CD4-positive, alpha-beta T cell (primary cell): ENCODE data around the gene CABLES2. TPM values are rescaled to one million over a fixed set of nuclear protein-coding genes. Genes with fewer than 3 reads are reported as not detected.

Source experiments
- ATAC-seq: fragments of 200-7000 bp; cut with Tn5 transposase; one replicate; pipeline ENCODE4 v1.10.0; 2022; ENCODE audit warnings: mild to moderate bottlenecking; ENCODE audit not compliant: poor library complexity
- CTCF ChIA-PET: fragments of 350-600 bp; sonication (Branson Sonifier 250); formaldehyde crosslinking; loops from one replicate; lab custom pipeline; 2021; ENCODE audit warnings: antibody characterized with exemption, inconsistent platforms; lab: Charles Lee
- POLR2A ChIA-PET: fragments of 350-600 bp; sonication (Branson Sonifier 250); formaldehyde crosslinking; loops from one replicate; lab custom pipeline; 2021; ENCODE audit warnings: antibody characterized with exemption, inconsistent platforms; lab: Charles Lee
- DNase-seq, 14 experiments: peaks; one replicate each; pipeline ENCODE4 v3.0.0-alpha.2; 2013 to 2020; ENCODE audit warnings: mixed read lengths in 2 of 14
- H3K27ac ChIP-seq, 2 donors: one replicate each; pipeline versions ENCODE4 v1.5.1 to v1.7.0; 2013; ENCODE audit warnings: low read length in 2 of 2, low read depth in 1 of 2, mild to moderate bottlenecking in 1 of 2
- H3K27me3 ChIP-seq, 2 experiments: 1 replicate in 1 of 2; 2 replicates in 1 of 2; pipeline versions ENCODE4 v1.6.1 to v1.7.0; 2013; ENCODE audit warnings: low read length in 2 of 2, control low read depth in 1 of 2, mild to moderate bottlenecking in 1 of 2, moderate library complexity in 1 of 2; ENCODE audit not compliant: insufficient read depth in 2 of 2, control insufficient read depth in 1 of 2
- H3K36me3 ChIP-seq: one replicate; pipeline ENCODE4 v1.6.1; 2013; ENCODE audit warnings: low read length, control low read depth; ENCODE audit not compliant: insufficient read depth
- H3K4me1 ChIP-seq: one replicate; pipeline ENCODE4 v1.6.1; 2013; ENCODE audit warnings: low read length, control low read depth; ENCODE audit not compliant: insufficient read depth
- H3K4me3 ChIP-seq: one replicate; pipeline ENCODE4 v1.5.1; 2013; ENCODE audit warnings: mild to moderate bottlenecking, low read length, moderate library complexity
- H3K9me3 ChIP-seq, 2 experiments: 1 replicate in 1 of 2; 2 replicates in 1 of 2; pipeline versions ENCODE4 v1.6.1 to v1.7.0; 2013; ENCODE audit warnings: low read length in 2 of 2, mild to moderate bottlenecking in 2 of 2, control low read depth in 1 of 2, moderate library complexity in 1 of 2; ENCODE audit not compliant: control insufficient read depth in 1 of 2, insufficient read depth in 1 of 2
- H3K27ac Mint-ChIP-seq: one replicate; pipeline ENCODE4 v1.8.0; 2020; ENCODE audit warnings: mixed read lengths
- H3K27me3 Mint-ChIP-seq: one replicate; pipeline ENCODE4 v1.8.0; 2021; ENCODE audit warnings: mixed read lengths
- H3K36me3 Mint-ChIP-seq: one replicate; pipeline ENCODE4 v1.8.0; 2021; ENCODE audit warnings: low read depth, mixed read lengths
- H3K4me1 Mint-ChIP-seq: one replicate; pipeline ENCODE4 v1.8.0; 2021; ENCODE audit warnings: low read depth, mixed read lengths
- H3K4me3 Mint-ChIP-seq: one replicate; pipeline ENCODE4 v1.8.0; 2020; ENCODE audit warnings: mild to moderate bottlenecking, mixed read lengths
- H3K9me3 Mint-ChIP-seq: one replicate; pipeline ENCODE4 v1.8.0; 2020; ENCODE audit warnings: mixed read lengths
- intact Hi-C, 2 experiments: fragments of 100-400 bp; cut with DNase I in 1 of 2; cut with micrococcal nuclease in 1 of 2; formaldehyde crosslinking; loops; one replicate each; pipeline versions ENCODE4 v1.15.1 to v1.9.0; 2023 to 2025; cut with DNase I, micrococcal nuclease
- total RNA-seq, 174 experiments: library from RNA in 2 of 174; stranded (reverse) in 2 of 174; gene quantifications; one replicate each; pipeline ENCODE4 v1.2.3 and lab custom pipeline; 2021 to 2026
- TF ChIP-seq, protein P1 (sequence below): fragments of 200-600 bp; IDR thresholded peaks from one replicate; pipeline ENCODE4 v1.8.0; 2022; ENCODE audit warnings: antibody characterized with exemption, mild to moderate bottlenecking

The CABLES2 gene
- total RNA-seq, 2 experiments from 2014 or later: 4.4 TPM

DNA sequence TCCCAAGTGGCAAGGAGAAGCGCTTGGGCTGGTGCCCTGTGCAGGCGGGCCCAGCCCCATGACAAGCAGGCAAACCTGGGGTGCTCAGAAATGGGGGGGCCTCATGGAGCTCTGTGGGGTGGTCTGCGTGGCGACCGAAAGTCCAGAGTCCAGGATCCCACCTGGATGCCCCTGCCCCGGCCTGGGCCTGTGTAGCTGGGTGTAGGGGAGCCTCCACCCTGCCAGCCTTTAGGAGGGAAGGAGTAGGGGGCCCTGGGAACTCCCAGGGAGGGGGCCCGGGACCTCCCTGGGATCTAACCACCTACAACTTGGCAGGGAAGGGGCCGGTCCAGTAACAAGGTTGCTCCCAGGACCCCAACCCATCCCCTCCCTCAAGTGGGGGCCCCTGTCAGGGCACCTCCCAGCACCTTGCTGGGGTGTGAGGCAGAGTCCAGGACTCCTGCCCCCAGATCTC, 35.5 kb downstream of the CABLES2 start:
- intact Hi-C loops: no loop called here
- peaks cover 25 to 26% of the 10 kb centered on the region in 2 experiments for H3K27me3 ChIP-seq
- H3K27ac Mint-ChIP-seq: no peak overlapping the region
- H3K4me1 ChIP-seq: peaks cover 17% of the 10 kb centered on the region
- POLR2A ChIA-PET: no interaction called here
- no peak overlapping the region for H3K4me3 ChIP-seq
- H3K36me3 ChIP-seq: no peaks in the 10 kb centered on the region
- CTCF ChIA-PET: no interaction called here
- peaks cover 20% of the 10 kb centered on the region for H3K27me3 Mint-ChIP-seq
- H3K4me1 Mint-ChIP-seq: peaks cover 4% of the 10 kb centered on the region
- H3K4me3 Mint-ChIP-seq: no peak overlapping the region
- DNase-seq: no peak
- no peaks in the 10 kb centered on the region for H3K9me3 Mint-ChIP-seq
- no peaks in the 10 kb centered on the region for H3K36me3 Mint-ChIP-seq
- ATAC-seq: no peak
- TF ChIP-seq, protein P1, sequence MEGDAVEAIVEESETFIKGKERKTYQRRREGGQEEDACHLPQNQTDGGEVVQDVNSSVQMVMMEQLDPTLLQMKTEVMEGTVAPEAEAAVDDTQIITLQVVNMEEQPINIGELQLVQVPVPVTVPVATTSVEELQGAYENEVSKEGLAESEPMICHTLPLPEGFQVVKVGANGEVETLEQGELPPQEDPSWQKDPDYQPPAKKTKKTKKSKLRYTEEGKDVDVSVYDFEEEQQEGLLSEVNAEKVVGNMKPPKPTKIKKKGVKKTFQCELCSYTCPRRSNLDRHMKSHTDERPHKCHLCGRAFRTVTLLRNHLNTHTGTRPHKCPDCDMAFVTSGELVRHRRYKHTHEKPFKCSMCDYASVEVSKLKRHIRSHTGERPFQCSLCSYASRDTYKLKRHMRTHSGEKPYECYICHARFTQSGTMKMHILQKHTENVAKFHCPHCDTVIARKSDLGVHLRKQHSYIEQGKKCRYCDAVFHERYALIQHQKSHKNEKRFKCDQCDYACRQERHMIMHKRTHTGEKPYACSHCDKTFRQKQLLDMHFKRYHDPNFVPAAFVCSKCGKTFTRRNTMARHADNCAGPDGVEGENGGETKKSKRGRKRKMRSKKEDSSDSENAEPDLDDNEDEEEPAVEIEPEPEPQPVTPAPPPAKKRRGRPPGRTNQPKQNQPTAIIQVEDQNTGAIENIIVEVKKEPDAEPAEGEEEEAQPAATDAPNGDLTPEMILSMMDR: no peak
- H3K9me3 ChIP-seq: peaks cover 0 to 13% of the 10 kb centered on the region in 2 experiments
- H3K27ac ChIP-seq: no peak overlapping the region

DNA sequence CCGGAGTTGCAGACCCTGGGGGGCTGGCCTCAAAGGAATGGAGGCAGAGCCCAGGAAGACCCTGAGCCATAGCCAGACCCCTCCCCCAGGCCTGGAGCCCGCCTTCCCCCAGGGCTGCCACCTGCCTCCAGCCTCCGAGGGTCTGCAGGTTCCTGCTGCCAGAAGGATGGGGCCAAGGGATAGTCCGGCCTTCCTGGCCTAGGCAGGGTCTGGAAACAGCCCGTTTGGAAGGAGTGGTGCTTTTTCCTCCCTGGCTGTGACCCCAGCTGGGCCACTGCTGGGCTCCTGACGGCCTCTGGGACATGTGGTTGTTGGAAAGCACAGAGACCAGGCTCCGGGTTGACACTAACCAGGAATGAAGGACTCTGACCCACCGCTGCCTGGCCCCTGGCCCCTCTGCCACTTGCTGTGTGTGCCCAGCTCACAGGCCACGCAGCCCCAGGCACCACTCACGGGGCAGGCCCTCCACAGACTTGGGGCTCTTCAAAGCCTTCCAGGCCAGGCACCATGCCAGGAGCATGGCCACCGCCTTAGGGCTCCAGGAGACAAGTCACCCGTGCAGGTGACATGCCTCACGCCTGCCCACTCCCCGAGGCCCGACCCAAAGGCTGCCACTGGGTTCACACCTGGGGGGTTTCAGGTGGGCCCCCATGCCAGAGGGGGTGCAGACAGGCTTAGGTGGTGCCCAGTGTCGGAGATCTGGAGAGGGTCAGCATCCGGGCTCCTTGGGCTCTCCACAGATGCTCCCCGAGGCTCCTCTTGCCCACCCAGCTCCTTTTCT, 36.1 kb downstream of the CABLES2 start:
- Mint-ChIP-seq H3K9me3 (no peaks in the 10 kb centered on the region), H3K36me3 (no peaks in the 10 kb centered on the region), H3K27me3 (peaks cover 20% of the 10 kb centered on the region), H3K4me3 (no peak overlapping the region), H3K27ac (no peak overlapping the region), H3K4me1 (peaks cover 4% of the 10 kb centered on the region)
- DNase-seq (no peak), ATAC-seq (no peak)
- ChIA-PET CTCF (no interaction called here), POLR2A (no interaction called here)
- intact Hi-C loops: no loop called here
- Histone ChIP-seq H3K9me3 (peaks cover 0 to 13% of the 10 kb centered on the region in 2 experiments), H3K36me3 (no peaks in the 10 kb centered on the region), H3K27me3 (peaks cover 30 to 31% of the 10 kb centered on the region in 2 experiments), H3K4me1 (peaks cover 23% of the 10 kb centered on the region), H3K27ac (no peak overlapping the region), H3K4me3 (no peak overlapping the region)
- TF ChIP-seq, protein P1: no peak

DNA sequence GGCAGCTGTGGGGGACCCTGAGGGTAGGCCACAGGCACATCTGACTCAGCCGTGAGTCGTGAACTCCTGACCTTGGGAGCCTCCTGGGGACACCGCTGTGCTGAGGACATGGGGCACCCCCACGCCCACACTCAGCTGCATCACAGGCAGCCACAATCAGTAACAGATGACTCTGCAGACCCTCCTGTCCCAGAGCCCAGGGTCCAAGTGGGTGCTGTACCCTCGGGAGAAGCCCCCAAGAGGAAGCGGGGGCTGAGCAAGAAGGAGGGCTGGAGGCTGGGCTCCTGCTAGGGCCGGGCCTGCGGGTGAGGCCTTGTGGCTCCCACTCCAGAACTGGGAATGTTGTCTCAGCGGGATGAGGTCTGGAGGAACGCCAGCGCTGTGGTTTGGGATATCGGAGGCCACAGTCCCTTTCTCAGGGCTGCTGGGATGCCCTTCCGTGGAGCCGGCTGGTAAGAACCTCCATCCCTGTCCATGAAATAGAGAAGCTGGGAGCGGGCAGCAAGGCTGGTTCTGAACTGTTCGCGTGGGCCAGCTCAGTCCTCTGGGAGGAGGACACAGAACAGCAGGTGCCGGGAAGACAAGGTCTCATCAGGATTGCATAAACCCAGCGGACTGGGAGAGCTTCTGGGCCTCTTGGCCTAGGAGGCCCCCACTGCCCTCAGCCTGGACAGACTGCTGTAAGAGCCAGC, 36.8 kb downstream of the CABLES2 start:
- intact Hi-C loops: no loop called here
- Histone ChIP-seq H3K36me3 (no peaks in the 10 kb centered on the region), H3K4me1 (peaks cover 26% of the 10 kb centered on the region), H3K27ac (no peak overlapping the region), H3K27me3 (peaks cover 37 to 38% of the 10 kb centered on the region in 2 experiments), H3K4me3 (no peak overlapping the region), H3K9me3 (peaks cover 0 to 13% of the 10 kb centered on the region in 2 experiments)
- TF ChIP-seq, protein P1: no peak
- peaks cover 4% of the 10 kb centered on the region for H3K4me1 Mint-ChIP-seq
- H3K36me3 Mint-ChIP-seq: no peaks in the 10 kb centered on the region
- ChIA-PET CTCF (no interaction called here), POLR2A (no interaction called here)
- peaks cover 20% of the 10 kb centered on the region for H3K27me3 Mint-ChIP-seq
- no peaks in the 10 kb centered on the region for H3K9me3 Mint-ChIP-seq
- ATAC-seq (no peak), DNase-seq (no peak)
- H3K4me3 Mint-ChIP-seq: no peak overlapping the region
- H3K27ac Mint-ChIP-seq: no peak overlapping the region
